Mesendoderm (in vitro differentiated cells): ENCODE data around the gene PRKAR1A.
A peak's percentile ranks its signal among the peaks of the same experiment; 100 is the strongest.

ENCODE experiments used
- DNase-seq: peaks from one replicate; pipeline ENCODE4 v3.0.0; 2013
- H2AK5ac ChIP-seq: 2 replicates; pipeline ENCODE4 v1.6.1; 2013; ENCODE audit warnings: low read length, inconsistent platforms
- H2BK120ac ChIP-seq: 2 replicates; pipeline ENCODE4 v1.6.1; 2013; ENCODE audit warnings: low read depth, mild to moderate bottlenecking, low read length, moderate library complexity, mixed read lengths
- H2BK15ac ChIP-seq: replicated peaks from 2 replicates; pipeline ENCODE4 v1.6.1; 2013; ENCODE audit warnings: low read depth, mild to moderate bottlenecking, moderate library complexity
- H2BK5ac ChIP-seq: 2 replicates; pipeline ENCODE4 v1.6.1; 2013; ENCODE audit warnings: low read length, inconsistent platforms
- H3K18ac ChIP-seq: 2 replicates; pipeline ENCODE4 v1.6.1; 2013; ENCODE audit warnings: mild to moderate bottlenecking, low read length, mixed read lengths
- H3K23ac ChIP-seq: one replicate; pipeline ENCODE4 v1.6.1; 2013; ENCODE audit warnings: low read length
- H3K27ac ChIP-seq: 2 replicates; pipeline ENCODE4 v1.5.1; 2013; ENCODE audit warnings: low read depth, mild to moderate bottlenecking, inconsistent platforms, low read length, moderate library complexity
- H3K27me3 ChIP-seq: 2 replicates; pipeline ENCODE4 v1.6.1; 2013; ENCODE audit warnings: low read length, control low read depth, mild to moderate bottlenecking, inconsistent platforms; ENCODE audit not compliant: insufficient read depth, poor library complexity
- H3K36me3 ChIP-seq: 2 replicates; pipeline ENCODE4 v1.6.1; 2013; ENCODE audit warnings: low read length, inconsistent platforms; ENCODE audit not compliant: control insufficient read depth, insufficient read depth
- H3K4ac ChIP-seq: one replicate; pipeline ENCODE4 v1.6.1; 2013; ENCODE audit warnings: low read depth, mild to moderate bottlenecking, low read length, moderate library complexity
- H3K4me1 ChIP-seq: 2 replicates; pipeline ENCODE4 v1.6.1; 2013; ENCODE audit warnings: low read depth, low read length, inconsistent platforms; ENCODE audit not compliant: control insufficient read depth
- H3K4me2 ChIP-seq: 2 replicates; pipeline ENCODE4 v1.6.1; 2013; ENCODE audit warnings: low read length
- H3K4me3 ChIP-seq: 2 replicates; pipeline ENCODE4 v1.5.1; 2013; ENCODE audit warnings: mild to moderate bottlenecking, low read length
- H3K56ac ChIP-seq: one replicate; pipeline ENCODE4 v1.6.1; 2013; ENCODE audit warnings: low read length
- H3K79me1 ChIP-seq: 2 replicates; pipeline ENCODE4 v1.6.1; 2013; ENCODE audit warnings: low read length, inconsistent platforms
- H3K79me2 ChIP-seq: 2 replicates; pipeline ENCODE4 v1.6.1; 2013; ENCODE audit warnings: mild to moderate bottlenecking, low read length; ENCODE audit not compliant: control insufficient read depth, insufficient read depth
- H3K9ac ChIP-seq: 2 replicates; pipeline ENCODE4 v1.6.1; 2013; ENCODE audit warnings: low read length, inconsistent platforms
- H4K5ac ChIP-seq: one replicate; pipeline ENCODE4 v1.6.1; 2013; ENCODE audit warnings: low read length
- H4K8ac ChIP-seq: one replicate; pipeline ENCODE4 v1.6.1; 2013; ENCODE audit warnings: low read depth, mild to moderate bottlenecking, control low read depth, low read length, moderate library complexity
- WGBS: extraction: QIAGEN DNeasy Blood & Tissue Kit; methylation state at CpG from one replicate; pipeline ENCODE4 v1.1.7; 2013; ENCODE audit warnings: low lambda C conversion rate, missing lambda C conversion rate; ENCODE audit not compliant: insufficient coverage; ENCODE audit errors: extremely low coverage; 5-methylcytosine and 5-hydroxymethylcytosine counted together

Gene PRKAR1A

DNA sequence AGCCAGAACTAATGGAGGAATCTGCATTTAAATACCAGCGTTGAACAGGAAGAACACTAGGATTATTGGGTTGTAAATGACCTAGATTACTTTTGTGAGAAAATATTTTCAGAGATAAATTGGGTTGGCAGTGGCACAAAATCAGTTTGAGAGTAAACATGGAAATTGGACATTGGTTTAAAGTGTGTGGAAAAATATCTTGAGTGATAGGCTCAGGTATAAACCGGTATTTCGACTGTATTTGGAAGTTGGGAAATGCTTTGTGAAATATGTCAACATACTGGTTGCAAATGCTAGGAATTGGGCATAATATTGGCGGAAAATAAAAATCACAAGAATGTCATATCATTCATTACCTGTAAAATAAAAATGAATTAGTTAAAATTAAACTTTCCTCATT, 15.1 kb downstream of the PRKAR1A start:
- Histone ChIP-seq H3K79me1 (peaks cover 2% of the 10 kb centered on the region), H2AK5ac (no peak overlapping the region), H4K5ac (no peak overlapping the region), H3K4ac (no peak overlapping the region), H2BK15ac (no peak overlapping the region), H3K9ac (no peak overlapping the region), H3K4me3 (no peak overlapping the region), H3K27me3 (no peaks in the 10 kb centered on the region), H3K27ac (no peak overlapping the region), H3K4me1 (no peaks in the 10 kb centered on the region), H3K18ac (no peak overlapping the region), H3K23ac (no peak overlapping the region), H3K79me2 (no peaks in the 10 kb centered on the region), H2BK5ac (no peak overlapping the region), H4K8ac (no peak overlapping the region), H3K4me2 (no peak overlapping the region), H3K56ac (no peak overlapping the region), H2BK120ac (no peak overlapping the region), H3K36me3 (peaks cover 7% of the 10 kb centered on the region)
- WGBS, result no CpG with 5 or more reads among the region's 4 CpGs
- no peak for DNase-seq

DNA sequence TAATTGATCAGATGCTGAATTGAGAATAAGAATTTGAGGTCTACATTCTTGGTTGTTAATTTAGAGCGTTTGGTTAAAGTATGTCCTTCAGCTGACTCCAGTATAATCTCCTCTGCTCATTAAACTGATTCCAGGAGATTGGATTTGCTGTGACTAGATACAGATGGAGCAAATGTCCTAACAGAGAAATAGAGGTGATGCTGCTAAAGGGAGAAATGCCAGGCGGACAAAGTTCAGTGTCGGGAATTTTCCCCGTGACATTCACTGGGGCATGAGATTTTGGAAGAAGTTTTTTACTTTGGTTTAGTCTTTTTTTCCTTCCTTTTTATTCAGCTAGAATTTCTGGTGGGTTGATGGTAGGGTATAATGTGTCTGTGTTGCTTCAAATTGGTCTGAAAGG, 19.0 kb downstream of the PRKAR1A start:
- Histone ChIP-seq H3K56ac (no peak overlapping the region), H4K8ac (no peak overlapping the region), H3K4me1 (no peaks in the 10 kb centered on the region), H3K79me1 (peaks cover 2% of the 10 kb centered on the region), H3K9ac (no peak overlapping the region), H2BK15ac (no peak overlapping the region), H3K36me3 (peaks cover 8% of the 10 kb centered on the region), H2BK120ac (no peak overlapping the region), H2AK5ac (no peak overlapping the region), H3K4me2 (no peak overlapping the region), H3K23ac (no peak overlapping the region), H3K18ac (no peak overlapping the region), H3K4me3 (no peak overlapping the region), H3K4ac (no peak overlapping the region), H2BK5ac (no peak overlapping the region), H3K27ac (no peak overlapping the region), H4K5ac (no peak overlapping the region), H3K27me3 (no peaks in the 10 kb centered on the region), H3K79me2 (no peaks in the 10 kb centered on the region)
- no peak for DNase-seq
- WGBS, result no CpG with 5 or more reads among the region's 4 CpGs

DNA sequence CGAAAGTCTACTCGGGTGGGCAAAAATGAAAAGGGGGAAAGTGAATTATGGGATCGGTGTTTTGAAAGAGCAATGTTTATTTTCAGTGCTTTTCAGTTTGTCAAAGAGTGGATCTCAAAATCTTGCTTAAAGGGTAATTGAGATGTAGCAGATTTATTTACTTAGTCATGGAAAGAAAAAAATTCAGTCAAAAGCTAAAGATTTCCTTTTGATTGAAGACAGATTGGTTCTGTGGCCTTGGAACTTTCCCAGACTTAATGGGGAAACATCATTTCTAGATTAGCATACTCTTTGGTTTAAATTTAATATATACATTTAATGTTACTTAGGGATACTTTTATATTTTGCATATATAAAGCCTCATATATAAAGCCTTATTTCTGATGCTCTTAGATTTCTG, 20.6 kb downstream of the PRKAR1A start:
- no peak overlapping the region for H3K56ac ChIP-seq
- H3K4me3 ChIP-seq, result no peak overlapping the region
- no peaks in the 10 kb centered on the region for H3K27me3 ChIP-seq
- no peak overlapping the region for H3K4ac ChIP-seq
- 100% methylated on average over 1 of the region's 3 CpGs for WGBS
- no peak overlapping the region for H3K23ac ChIP-seq
- H3K36me3 ChIP-seq, result peaks cover 11% of the 10 kb centered on the region
- H3K79me1 ChIP-seq, result peaks cover 4% of the 10 kb centered on the region
- no peak overlapping the region for H3K27ac ChIP-seq
- H2BK120ac ChIP-seq, result no peak overlapping the region
- H2BK15ac ChIP-seq, result no peak overlapping the region
- no peak overlapping the region for H3K4me2 ChIP-seq
- H4K8ac ChIP-seq, result no peak overlapping the region
- H4K5ac ChIP-seq, result no peak overlapping the region
- H3K4me1 ChIP-seq, result no peaks in the 10 kb centered on the region
- H3K9ac ChIP-seq, result no peak overlapping the region
- no peaks in the 10 kb centered on the region for H3K79me2 ChIP-seq
- no peak overlapping the region for H3K18ac ChIP-seq
- no peak overlapping the region for H2AK5ac ChIP-seq
- no peak for DNase-seq
- H2BK5ac ChIP-seq, result no peak overlapping the region

DNA sequence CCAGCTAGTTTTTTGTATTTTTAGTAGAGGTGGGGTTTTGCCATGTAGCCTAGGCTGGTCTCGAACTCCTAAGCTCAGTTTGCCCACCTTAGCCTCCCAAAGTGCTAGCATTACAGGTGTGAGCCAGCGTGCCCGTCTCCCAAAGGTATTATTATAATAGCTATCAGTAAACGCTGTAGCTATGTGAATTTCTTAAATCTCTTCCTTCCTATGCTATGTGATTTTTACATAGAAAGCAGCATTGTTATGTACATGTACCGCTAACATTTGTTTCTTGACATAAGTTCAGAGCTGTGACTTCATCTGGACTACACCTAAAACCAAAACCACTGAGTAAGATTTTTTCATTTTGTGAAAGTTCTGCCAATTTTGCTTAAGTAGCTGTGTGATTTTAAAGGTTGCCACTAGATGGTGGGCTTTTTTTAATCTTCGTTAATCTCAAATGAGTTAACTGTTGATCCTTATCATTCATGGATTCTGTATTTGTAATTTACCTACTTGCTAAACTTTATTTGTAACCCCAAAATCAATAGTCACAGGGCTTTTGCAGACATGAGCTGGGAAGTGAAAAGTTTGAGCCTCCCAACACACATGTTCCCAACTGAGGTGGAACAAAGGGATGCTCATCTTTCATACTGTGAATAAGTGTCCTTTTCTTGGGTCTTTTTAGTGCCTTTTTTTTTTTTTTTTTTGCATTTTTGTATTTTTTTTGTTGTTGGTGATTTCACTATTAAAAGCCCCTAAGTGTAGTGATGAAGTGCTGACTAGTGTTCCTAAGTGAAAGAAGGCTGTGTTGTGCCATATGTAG, 21.9 kb downstream of the PRKAR1A start:
- no peaks in the 10 kb centered on the region for H3K27me3 ChIP-seq
- H3K9ac ChIP-seq, result no peak overlapping the region
- DNase-seq, result peak; percentile 35
- H3K36me3 ChIP-seq, result peaks cover 13% of the 10 kb centered on the region
- H3K56ac ChIP-seq, result no peak overlapping the region
- H3K79me2 ChIP-seq, result no peaks in the 10 kb centered on the region
- H4K8ac ChIP-seq, result no peak overlapping the region
- H3K79me1 ChIP-seq, result peaks cover 4% of the 10 kb centered on the region
- no peaks in the 10 kb centered on the region for H3K4me1 ChIP-seq
- no peak overlapping the region for H3K23ac ChIP-seq
- H2AK5ac ChIP-seq, result no peak overlapping the region
- no peak overlapping the region for H2BK120ac ChIP-seq
- H3K4me3 ChIP-seq, result no peak overlapping the region
- no peak overlapping the region for H2BK15ac ChIP-seq
- H3K18ac ChIP-seq, result no peak overlapping the region
- H3K4me2 ChIP-seq, result no peak overlapping the region
- H2BK5ac ChIP-seq, result no peak overlapping the region
- H3K27ac ChIP-seq, result no peak overlapping the region
- no CpG with 5 or more reads among the region's 6 CpGs for WGBS
- H4K5ac ChIP-seq, result no peak overlapping the region
- no peak overlapping the region for H3K4ac ChIP-seq

DNA sequence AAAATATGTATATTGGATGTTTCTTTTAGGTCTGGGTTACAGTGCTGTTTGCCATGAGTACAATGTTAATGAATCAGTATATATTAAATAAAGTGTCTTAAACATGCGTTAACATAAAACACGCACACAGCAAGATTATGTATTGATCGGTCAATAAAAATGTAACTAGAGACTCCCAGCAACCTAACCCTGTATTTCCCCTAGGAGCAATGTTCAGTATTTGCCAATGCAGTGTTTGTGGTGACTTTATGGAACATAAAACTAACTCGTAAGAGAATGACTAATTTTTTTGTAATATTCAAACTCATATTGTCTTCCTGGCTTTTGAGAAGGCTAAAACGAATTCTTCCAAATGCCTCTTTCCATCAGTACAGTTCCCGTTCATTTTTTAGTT, 22.5 kb downstream of the PRKAR1A start:
- Histone ChIP-seq H3K4ac (no peak overlapping the region), H3K27ac (no peak overlapping the region), H3K27me3 (no peaks in the 10 kb centered on the region), H2BK120ac (no peak overlapping the region), H2BK5ac (no peak overlapping the region), H3K4me3 (no peak overlapping the region), H3K9ac (no peak overlapping the region), H3K79me1 (peaks cover 4% of the 10 kb centered on the region), H3K36me3 (peaks cover 12% of the 10 kb centered on the region), H3K23ac (no peak overlapping the region), H4K8ac (no peak overlapping the region), H4K5ac (no peak overlapping the region), H3K18ac (no peak overlapping the region), H3K79me2 (no peaks in the 10 kb centered on the region), H3K4me1 (no peaks in the 10 kb centered on the region), H2BK15ac (no peak overlapping the region), H3K56ac (no peak overlapping the region), H3K4me2 (no peak overlapping the region), H2AK5ac (no peak overlapping the region)
- no CpG with 5 or more reads among the region's 6 CpGs for WGBS
- DNase-seq, result no peak

DNA sequence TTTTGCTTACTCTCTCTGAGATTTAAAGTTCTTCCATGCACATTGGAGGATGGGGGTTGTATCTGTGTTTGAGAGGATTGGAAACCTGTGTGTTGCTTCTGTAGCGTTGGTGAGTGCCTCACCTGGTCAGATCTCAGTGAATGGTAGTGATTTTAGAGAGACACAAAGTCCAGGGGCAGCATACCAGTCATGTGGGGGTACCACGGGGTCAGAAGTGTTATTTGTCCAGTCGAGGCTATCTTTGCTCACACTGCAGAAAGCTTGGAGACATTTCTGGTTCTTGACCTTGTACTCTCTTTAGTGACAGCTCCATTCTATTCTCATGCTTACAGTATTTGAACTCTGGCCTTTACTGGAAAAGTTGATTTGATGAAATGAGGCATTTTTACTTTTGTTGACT, 23.7 kb downstream of the PRKAR1A start:
- H2BK120ac ChIP-seq, result no peak overlapping the region
- H3K4me2 ChIP-seq, result no peak overlapping the region
- H3K36me3 ChIP-seq, result peaks cover 10% of the 10 kb centered on the region
- H2AK5ac ChIP-seq, result no peak overlapping the region
- no peak overlapping the region for H3K9ac ChIP-seq
- no peak overlapping the region for H2BK15ac ChIP-seq
- no peak overlapping the region for H3K18ac ChIP-seq
- H3K27me3 ChIP-seq, result no peaks in the 10 kb centered on the region
- DNase-seq, result no peak
- H3K4me3 ChIP-seq, result no peak overlapping the region
- H4K8ac ChIP-seq, result no peak overlapping the region
- no peaks in the 10 kb centered on the region for H3K4me1 ChIP-seq
- H3K56ac ChIP-seq, result no peak overlapping the region
- H3K4ac ChIP-seq, result no peak overlapping the region
- no peak overlapping the region for H2BK5ac ChIP-seq
- H4K5ac ChIP-seq, result no peak overlapping the region
- H3K79me1 ChIP-seq, result peaks cover 2% of the 10 kb centered on the region
- no peak overlapping the region for H3K27ac ChIP-seq
- no peaks in the 10 kb centered on the region for H3K79me2 ChIP-seq
- no CpG with 5 or more reads among the region's 3 CpGs for WGBS
- no peak overlapping the region for H3K23ac ChIP-seq
